ENCODE measurements around the gene TCOF1. TPM values are rescaled to one million over a fixed set of nuclear protein-coding genes. Genes with fewer than 3 reads are reported as not detected.

Gene TCOF1
- total RNA-seq, 1 experiment from 2014 or later, result 75.3 TPM

DNA sequence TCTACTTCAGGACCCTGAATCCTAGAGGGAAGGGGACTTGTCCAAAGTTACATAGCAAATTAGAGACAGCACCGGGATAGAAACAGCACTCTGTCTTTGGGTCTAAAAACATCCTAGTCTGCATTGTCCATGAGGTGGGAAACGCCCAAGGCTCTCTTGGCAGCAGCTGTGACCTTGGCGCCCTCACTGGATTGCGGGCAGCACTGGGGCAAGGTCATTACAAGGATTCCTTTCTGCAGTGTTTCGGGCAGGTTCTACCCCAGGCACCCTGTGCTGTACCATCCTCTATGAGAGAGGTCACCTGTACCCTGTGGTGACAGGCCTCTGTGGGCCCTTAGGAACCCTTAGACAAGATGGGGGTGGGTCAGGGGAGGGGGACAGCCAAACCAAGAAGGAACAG, 46.6 kb downstream of the TCOF1 start:
- no TSS peak for BruUV-seq (replicated peaks)
- Histone ChIP-seq H3K27ac (no peak overlapping the region), H4K20me1 (ENCODE audit: insufficient read depth) (no peaks in the 10 kb centered on the region), H3K79me2 (ENCODE audit: low read depth) (no peaks in the 10 kb centered on the region), H3K9me2 (ENCODE audit: insufficient read depth) (no peaks in the 10 kb centered on the region), H3F3A (ENCODE audit: insufficient read depth, low read depth) (0 out of 2 replicates have a peak, but pooled peaks cover 5% of the 10 kb centered on the region), H3K9me3 (ENCODE audit: insufficient read depth, low read depth) (no peaks in the 10 kb centered on the region), H3K27me3 (ENCODE audit: insufficient read depth, low read depth) (no peaks in the 10 kb centered on the region), H2AFZ (no peak overlapping the region), H3K36me3 (ENCODE audit: low read depth) (no peaks in the 10 kb centered on the region), H3K4me2 (no peak overlapping the region), H3K4me1 (replicated peaks; ENCODE audit: insufficient read depth) (no peaks in the 10 kb centered on the region), H3K4me3 (no peak overlapping the region)
- CTCF ChIA-PET, result no interaction called here
- TF ChIP-seq CTCF (conservative IDR thresholded peaks at IDR 0.05) (no peak), EZH2 (IDR thresholded peaks at IDR 0.05; ENCODE audit: low read depth) (no peak)
- intact Hi-C loops (cut with micrococcal nuclease; ENCODE audit: unreplicated experiment), result no loop called here
- DNase-seq, result no peak
- POLR2A ChIA-PET (ENCODE audit: unreplicated experiment), result no interaction called here

GRCh38 chr5:150404535-150404934, 47.0 kb downstream of the TCOF1 start:
- no peak overlapping the region for H3K4me2 ChIP-seq
- CTCF ChIA-PET, result no interaction called here
- H3K4me1 ChIP-seq (replicated peaks; ENCODE audit: insufficient read depth), result no peaks in the 10 kb centered on the region
- no peaks in the 10 kb centered on the region for H3K27me3 ChIP-seq (ENCODE audit: insufficient read depth, low read depth)
- DNase-seq, result no peak
- POLR2A ChIA-PET (ENCODE audit: unreplicated experiment), result no interaction called here
- no peaks in the 10 kb centered on the region for H3K9me3 ChIP-seq (ENCODE audit: insufficient read depth, low read depth)
- H2AFZ ChIP-seq, result no peak overlapping the region
- H3K36me3 ChIP-seq (ENCODE audit: low read depth), result no peaks in the 10 kb centered on the region
- intact Hi-C loops (cut with micrococcal nuclease; ENCODE audit: unreplicated experiment), result no loop called here
- H3K27ac ChIP-seq, result no peak overlapping the region
- 0 out of 2 replicates have a peak, but pooled peaks cover 5% of the 10 kb centered on the region for H3F3A ChIP-seq (ENCODE audit: insufficient read depth, low read depth)
- no peaks in the 10 kb centered on the region for H3K79me2 ChIP-seq (ENCODE audit: low read depth)
- no peaks in the 10 kb centered on the region for H4K20me1 ChIP-seq (ENCODE audit: insufficient read depth)
- H3K4me3 ChIP-seq, result no peak overlapping the region
- no peak for TF ChIP-seq CTCF (conservative IDR thresholded peaks at IDR 0.05)
- no peak for TF ChIP-seq EZH2 (IDR thresholded peaks at IDR 0.05; ENCODE audit: low read depth)
- no peaks in the 10 kb centered on the region for H3K9me2 ChIP-seq (ENCODE audit: insufficient read depth)
- no TSS peak for BruUV-seq (replicated peaks)

DNA sequence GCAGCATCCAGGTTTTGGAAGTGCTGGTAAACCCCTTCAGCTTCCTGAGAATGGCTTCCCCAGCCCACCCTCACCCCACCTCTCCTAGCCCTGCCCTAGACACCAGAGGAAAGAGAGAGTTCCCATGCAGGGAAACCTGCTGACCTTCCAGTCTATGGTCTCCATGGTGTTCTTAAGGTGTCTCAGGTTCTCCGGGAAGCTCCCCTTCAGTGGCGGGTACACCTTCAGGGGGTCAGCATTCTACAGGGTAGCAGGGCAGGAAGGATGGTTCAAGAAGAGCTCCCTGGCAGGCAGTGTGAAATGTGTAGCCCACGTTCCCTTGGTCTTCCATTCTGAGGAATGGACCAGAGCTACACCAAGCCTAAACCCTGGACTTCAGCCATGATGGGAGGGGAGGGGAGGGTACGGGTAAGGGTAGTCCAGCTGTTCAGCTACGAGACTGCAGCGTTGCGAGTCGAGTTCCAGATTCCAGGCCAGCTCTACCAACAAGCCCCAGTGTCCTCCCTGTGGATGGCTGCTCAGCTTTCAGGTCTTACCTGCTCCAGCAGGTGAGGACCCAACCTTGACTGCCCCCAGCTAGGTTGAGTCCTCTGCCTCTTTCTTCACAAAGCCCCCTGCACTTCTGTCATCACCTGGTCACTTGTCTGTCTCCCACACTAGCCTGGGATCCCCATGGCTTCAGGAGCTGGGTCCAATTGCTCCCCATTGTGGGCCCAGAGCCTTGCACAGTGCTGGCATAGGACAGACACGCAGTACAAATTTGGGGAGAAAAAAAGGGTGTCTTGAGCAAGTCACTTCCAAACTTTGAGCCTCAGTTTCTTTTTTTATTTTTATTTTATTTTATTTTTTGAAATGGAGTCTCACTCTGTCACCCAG, 47.7 kb downstream of the TCOF1 start:
- Histone ChIP-seq H3K4me2 (no peak overlapping the region), H3K27ac (no peak overlapping the region), H3K9me2 (ENCODE audit: insufficient read depth) (no peaks in the 10 kb centered on the region), H3K79me2 (ENCODE audit: low read depth) (no peaks in the 10 kb centered on the region), H3K27me3 (ENCODE audit: insufficient read depth, low read depth) (no peaks in the 10 kb centered on the region), H3K9me3 (ENCODE audit: insufficient read depth, low read depth) (no peaks in the 10 kb centered on the region), H3K4me1 (replicated peaks; ENCODE audit: insufficient read depth) (peaks cover 3% of the 10 kb centered on the region), H3K36me3 (ENCODE audit: low read depth) (no peaks in the 10 kb centered on the region), H4K20me1 (ENCODE audit: insufficient read depth) (no peaks in the 10 kb centered on the region), H3K4me3 (no peak overlapping the region), H3F3A (ENCODE audit: insufficient read depth, low read depth) (peaks cover 4% of the 10 kb centered on the region; the same call in 1 of the 2 replicates), H2AFZ (no peak overlapping the region)
- intact Hi-C loops (cut with micrococcal nuclease; ENCODE audit: unreplicated experiment), result no loop called here
- CTCF ChIA-PET, result interaction anchor here (0.6 kb wide), 1 partner anchor 447 kb away, joined by 10 read pairs; no protein-coding TSS in a partner anchor
- TF ChIP-seq CTCF (conservative IDR thresholded peaks at IDR 0.05) (no peak), EZH2 (IDR thresholded peaks at IDR 0.05; ENCODE audit: low read depth) (no peak)
- POLR2A ChIA-PET (ENCODE audit: unreplicated experiment), result interaction anchor here (0.6 to 0.7 kb wide), 2 partner anchors 35 to 331 kb away, joined by 3 read pairs; no protein-coding TSS in a partner anchor
- no peak for DNase-seq
- no TSS peak for BruUV-seq (replicated peaks)

Data from PC-9 (cell line).